HG02973 (cell line): ENCODE results near the gene PTPRD.
"Not testable (repeated sequence)": the region's sequence is repeated elsewhere in the genome, so short reads cannot be mapped to it uniquely, and the experiment has no call there.

Experiments
- ATAC-seq: cut with Tn5 transposase; IDR thresholded peaks from one replicate; pipeline ENCODE4 v1.9.1; 2021; ENCODE audit warnings: moderate library complexity; ENCODE audit not compliant: unreplicated experiment

PTPRD gene

GRCh38 chr9:8958358-8958757 lies 1654.4 kb downstream of the PTPRD start:
- no peak for ATAC-seq

GRCh38 chr9:8955315-8955714 lies 1657.5 kb downstream of the PTPRD start:
- no peak for ATAC-seq

GRCh38 chr9:8946461-8946860 lies 1666.3 kb downstream of the PTPRD start:
- ATAC-seq: no peak

GRCh38 chr9:8943392-8943791 lies 1669.4 kb downstream of the PTPRD start:
- no peak for ATAC-seq

GRCh38 chr9:8940650-8941049 lies 1672.2 kb downstream of the PTPRD start:
- no peak for ATAC-seq

GRCh38 chr9:8926461-8926860 lies 1686.3 kb downstream of the PTPRD start:
- no peak for ATAC-seq

GRCh38 chr9:8924562-8924961 lies 1688.2 kb downstream of the PTPRD start:
- no peak for ATAC-seq

- not testable (repeated sequence) for ATAC-seq
Observed at GRCh38 chr9:8920478-8921183, 1692.2 kb downstream of the PTPRD start.

- ATAC-seq: no peak
Observed at GRCh38 chr9:8917956-8918739, 1694.7 kb downstream of the PTPRD start.

GRCh38 chr9:8916771-8917170 lies 1696.0 kb downstream of the PTPRD start:
- no peak for ATAC-seq

- ATAC-seq: no peak
Observed at GRCh38 chr9:8907868-8908267, 1704.9 kb downstream of the PTPRD start.

GRCh38 chr9:8905731-8906130 lies 1707.1 kb downstream of the PTPRD start:
- no peak for ATAC-seq

GRCh38 chr9:8904771-8905515 lies 1707.9 kb downstream of the PTPRD start:
- no peak for ATAC-seq

GRCh38 chr9:8903077-8903476 lies 1709.7 kb downstream of the PTPRD start:
- no peak for ATAC-seq

- no peak for ATAC-seq
Observed at GRCh38 chr9:8901146-8901545, 1711.7 kb downstream of the PTPRD start.

- no peak for ATAC-seq
Observed at GRCh38 chr9:8899511-8899910, 1713.3 kb downstream of the PTPRD start.

GRCh38 chr9:8895861-8896224 lies 1717.0 kb downstream of the PTPRD start:
- ATAC-seq: no peak

GRCh38 chr9:8895106-8895860 lies 1717.5 kb downstream of the PTPRD start:
- no peak for ATAC-seq

- ATAC-seq: no peak
Observed at GRCh38 chr9:8890695-8891094, 1722.1 kb downstream of the PTPRD start.

GRCh38 chr9:8889100-8889499 lies 1723.7 kb downstream of the PTPRD start:
- no peak for ATAC-seq

- no peak for ATAC-seq
Observed at GRCh38 chr9:8888591-8888990, 1724.2 kb downstream of the PTPRD start.
